Measurements from ENCODE around the gene RARRES1. TPM values are rescaled to one million over a fixed set of nuclear protein-coding genes. Genes with fewer than 3 reads are reported as not detected.

RARRES1 gene
- total RNA-seq, 1 experiment from 2014 or later = 0.73 TPM

DNA sequence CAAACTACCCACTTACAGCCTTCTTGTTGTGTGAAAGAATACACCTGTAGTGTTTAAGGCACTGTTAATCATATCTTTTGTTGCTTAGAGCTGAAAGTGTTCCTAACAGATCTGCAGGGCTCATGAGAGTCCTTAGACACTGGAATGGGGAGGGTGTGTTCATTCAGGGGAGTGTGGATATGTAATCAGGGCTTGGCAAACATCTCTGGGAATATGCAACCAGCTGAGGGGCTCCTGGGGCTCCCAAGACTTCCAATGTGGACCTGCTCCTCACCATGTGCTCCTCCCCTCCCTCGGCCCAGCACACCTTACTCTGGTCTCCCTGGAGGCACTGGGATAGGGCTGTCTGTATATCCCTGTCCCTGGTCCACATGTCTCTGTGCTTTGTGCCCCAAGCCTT, 39.3 kb upstream of the RARRES1 start:
- Histone ChIP-seq H4K20me1 (ENCODE audit: low read length) (no peaks in the 10 kb centered on the region), H3K4me1 (ENCODE audit: insufficient read depth, low read length) (peaks cover 79% of the 10 kb centered on the region), H3F3A (ENCODE audit: low read length, unreplicated experiment) (peaks cover 7% of the 10 kb centered on the region), H3K27me3 (ENCODE audit: low read length) (no peaks in the 10 kb centered on the region), H3K9me2 (replicated peaks; ENCODE audit: low read length) (no peaks in the 10 kb centered on the region), H3K4me2 (ENCODE audit: low read length) (peak overlapping the region; percentile 32), H3K4me3 (ENCODE audit: low read length) (no peak overlapping the region), H3K9ac (ENCODE audit: low read length) (peak overlapping the region; percentile 96), H3K9me3 (ENCODE audit: low read length) (no peaks in the 10 kb centered on the region), H3K79me2 (ENCODE audit: low read length) (no peaks in the 10 kb centered on the region), H3K36me3 (ENCODE audit: low read depth, low read length) (no peaks in the 10 kb centered on the region), H2AFZ (ENCODE audit: low read length) (no peak overlapping the region), H3K27ac (ENCODE audit: low read length) (peak overlapping the region; percentile 100)
- intact Hi-C loops (cut with micrococcal nuclease) = no loop called here
- peak; percentile 68 for DNase-seq
- TF ChIP-seq CTCF (conservative IDR thresholded peaks at IDR 0.05; ENCODE audit: low read depth, low read length) (no peak), EZH2 (IDR thresholded peaks at IDR 0.05; ENCODE audit: low read length, unreplicated experiment) (no peak), EZH2phosphoT487 (IDR thresholded peaks at IDR 0.05; ENCODE audit: borderline replicate concordance, low read length) (no peak)
- ChIA-PET CTCF (interaction anchor here (0.7 kb wide), 1 partner anchor 201 kb away, joined by 4 read pairs; the partner anchor contains the start of gene MLF1), POLR2A (ENCODE audit: unreplicated experiment) (no interaction called here)
- BruUV-seq (replicated peaks) = TSS peak; percentile 71
- peak; percentile 29 for ATAC-seq

GRCh38 chr3:158770741-158771350, 38.6 kb upstream of the RARRES1 start:
- no peaks in the 10 kb centered on the region for H3K79me2 ChIP-seq (ENCODE audit: low read length)
- ATAC-seq (no peak), DNase-seq (no peak)
- TF ChIP-seq CTCF (conservative IDR thresholded peaks at IDR 0.05; ENCODE audit: low read depth, low read length) (no peak), EZH2 (IDR thresholded peaks at IDR 0.05; ENCODE audit: low read length, unreplicated experiment) (no peak), EZH2phosphoT487 (IDR thresholded peaks at IDR 0.05; ENCODE audit: borderline replicate concordance, low read length) (no peak)
- H3K27ac ChIP-seq (ENCODE audit: low read length) = peak overlapping the region; percentile 100
- H3K36me3 ChIP-seq (ENCODE audit: low read depth, low read length) = no peaks in the 10 kb centered on the region
- no peaks in the 10 kb centered on the region for H3K9me2 ChIP-seq (replicated peaks; ENCODE audit: low read length)
- peak overlapping the region; percentile 32; the same call in 1 of the 2 replicates for H3K4me2 ChIP-seq (ENCODE audit: low read length)
- intact Hi-C loops (cut with micrococcal nuclease) = no loop called here
- H4K20me1 ChIP-seq (ENCODE audit: low read length) = no peaks in the 10 kb centered on the region
- peaks cover 7% of the 10 kb centered on the region for H3F3A ChIP-seq (ENCODE audit: low read length, unreplicated experiment)
- ChIA-PET POLR2A (ENCODE audit: unreplicated experiment) (no interaction called here), CTCF (interaction anchor here (0.7 kb wide), 1 partner anchor 200 kb away, joined by 4 read pairs; the partner anchor contains the start of gene MLF1)
- peaks cover 87% of the 10 kb centered on the region for H3K4me1 ChIP-seq (ENCODE audit: insufficient read depth, low read length)
- H3K4me3 ChIP-seq (ENCODE audit: low read length) = no peak overlapping the region
- no peak overlapping the region for H2AFZ ChIP-seq (ENCODE audit: low read length)
- no peaks in the 10 kb centered on the region for H3K9me3 ChIP-seq (ENCODE audit: low read length)
- H3K9ac ChIP-seq (ENCODE audit: low read length) = peak overlapping the region; percentile 96
- no TSS peak for BruUV-seq (replicated peaks)
- H3K27me3 ChIP-seq (ENCODE audit: low read length) = no peaks in the 10 kb centered on the region

All from PC-3 (cell line).